Stimulated activated naive CD8-positive, alpha-beta T cell treated with anti-CD3 and anti-CD28 coated beads, Interleukin-15, Interleukin-2, amounts not matched to agents 100 U/mL and 50 U/mL, for 24 hours (primary cell): ENCODE data around the gene RRP8.

Experiments
- ATAC-seq: fragments of 150-1000 bp; cut with Tn5 transposase; one replicate; pipeline ENCODE4 v1.10.0; 2021
- DNase-seq: peaks from one replicate; pipeline ENCODE4 v3.0.0; 2021

Gene RRP8

DNA sequence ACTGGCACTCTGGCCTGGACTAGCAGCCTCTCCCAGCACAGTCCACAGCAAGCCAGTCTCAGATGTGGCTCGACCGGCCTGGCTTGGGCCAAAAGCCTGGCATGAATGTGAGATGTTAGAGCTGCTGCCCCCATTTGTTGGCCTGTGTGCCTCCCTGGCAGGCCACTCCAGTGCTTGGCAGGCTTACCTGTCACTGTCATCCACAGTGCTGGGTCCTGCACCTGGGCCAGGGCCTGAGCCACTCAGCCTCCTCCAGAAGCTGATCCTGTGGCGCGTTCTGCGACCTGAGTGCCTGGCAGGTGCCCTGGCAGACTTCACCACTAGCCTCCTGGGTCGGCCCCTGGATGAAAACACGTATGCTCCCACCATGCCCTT is 36.1 kb downstream of the RRP8 start:
- DNase-seq (no peak), ATAC-seq (no peak)

DNA sequence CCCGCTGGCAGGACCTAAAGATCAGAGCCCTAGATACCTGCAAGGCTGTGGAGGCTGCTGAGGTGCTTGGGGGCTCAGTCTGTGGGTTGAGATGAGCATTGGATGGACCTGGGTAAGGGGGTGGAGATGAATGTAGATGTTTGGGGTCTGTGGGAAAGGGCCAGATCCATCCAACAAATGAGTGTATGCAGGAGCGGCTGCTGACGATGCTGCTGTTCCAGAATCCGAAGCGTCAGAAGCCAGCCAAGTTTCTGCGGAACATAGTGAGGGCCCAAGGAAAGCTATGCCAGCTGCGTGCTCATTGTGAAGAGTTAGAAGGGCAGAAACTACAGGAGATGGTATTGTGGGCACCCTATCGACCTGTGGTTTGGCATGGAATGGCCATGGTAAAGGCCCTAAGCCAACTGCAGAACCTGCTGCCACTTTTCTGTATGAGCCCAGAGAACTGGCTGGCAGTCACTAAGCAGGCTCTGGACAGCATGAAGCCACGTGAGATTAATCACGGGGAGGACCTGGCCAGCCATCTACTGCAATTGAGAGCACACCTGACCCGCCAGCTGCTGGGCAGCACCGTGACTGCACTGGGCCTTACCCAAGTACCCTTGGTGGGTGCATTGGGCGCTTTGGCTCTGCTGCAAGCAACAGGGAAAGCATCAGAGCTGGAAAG is 36.6 kb downstream of the RRP8 start:
- ATAC-seq (no peak), DNase-seq (no peak)

DNA sequence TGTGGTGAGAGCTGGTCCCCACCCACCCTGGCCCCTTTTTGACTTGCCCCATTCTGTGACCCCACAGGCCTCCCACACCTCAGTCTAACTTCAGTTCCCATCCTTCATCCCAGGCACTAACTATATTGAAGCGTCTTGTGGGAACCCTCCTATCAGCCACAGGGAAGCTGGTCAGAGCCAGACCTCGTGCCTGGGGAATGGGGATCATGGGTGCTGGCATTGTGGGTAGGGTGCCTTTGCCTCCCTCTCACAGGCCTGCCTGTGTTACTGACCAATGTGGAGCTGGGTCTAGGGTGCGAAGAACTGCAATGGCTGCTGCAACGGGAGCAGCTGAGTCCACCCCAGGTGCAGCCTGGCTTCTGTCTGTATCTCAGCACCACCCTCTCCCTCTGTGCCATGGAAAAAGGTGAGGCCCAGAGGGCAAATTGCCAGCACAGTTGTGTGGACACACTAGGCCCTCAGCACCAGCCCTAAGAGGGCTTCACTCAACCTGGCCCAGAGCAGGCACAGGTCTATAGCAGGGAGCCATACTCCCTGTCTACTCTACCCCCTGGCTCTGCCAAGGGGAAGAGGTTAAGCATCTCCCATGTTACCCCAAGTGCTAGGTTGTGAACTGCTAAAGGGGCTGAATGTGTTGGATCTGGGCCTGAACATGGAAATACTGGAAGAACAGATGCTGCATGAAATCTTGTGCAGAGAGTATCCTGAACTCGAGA is 37.3 kb downstream of the RRP8 start:
- ATAC-seq, result no peak
- no peak for DNase-seq

DNA sequence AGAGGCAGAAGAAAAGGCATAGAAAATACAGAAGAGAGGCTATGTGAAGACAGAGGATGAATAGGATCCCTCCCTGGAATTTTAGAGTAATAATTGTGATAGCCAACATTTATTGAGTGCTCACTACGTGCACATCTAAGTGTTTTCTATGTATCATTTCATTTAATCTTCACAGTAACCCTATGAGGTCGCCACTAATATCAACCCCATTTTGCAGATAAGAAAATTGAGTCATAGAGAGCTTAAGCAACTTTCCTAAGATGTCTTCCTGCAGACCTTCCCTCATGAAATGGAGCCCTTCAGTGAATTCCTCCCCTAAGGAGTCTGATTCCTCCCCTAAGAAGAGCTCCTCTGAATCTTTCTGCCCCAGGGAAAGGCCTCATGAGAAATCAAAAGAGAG is 38.1 kb downstream of the RRP8 start:
- no peak for ATAC-seq
- DNase-seq, result no peak

DNA sequence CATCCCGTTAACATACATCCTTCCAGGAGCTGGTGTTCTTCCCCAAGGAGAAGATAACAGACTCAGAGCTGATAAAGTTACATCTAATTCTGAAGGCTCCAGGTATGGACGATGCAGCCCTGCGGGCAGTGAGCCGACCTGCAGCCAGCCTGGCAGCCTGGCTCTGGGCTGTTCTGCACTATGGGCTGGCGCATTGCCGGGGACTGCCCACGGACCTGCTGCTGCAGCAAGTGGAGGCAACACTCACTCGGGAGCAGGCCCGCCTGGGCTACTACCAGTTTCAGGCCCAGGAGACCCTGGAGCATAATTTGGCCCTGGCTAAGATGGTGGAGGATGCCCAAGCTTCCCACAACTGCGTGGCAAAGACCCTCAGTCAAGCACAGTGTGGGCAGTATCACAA is 39.7 kb downstream of the RRP8 start:
- no peak for ATAC-seq
- DNase-seq, result no peak

DNA sequence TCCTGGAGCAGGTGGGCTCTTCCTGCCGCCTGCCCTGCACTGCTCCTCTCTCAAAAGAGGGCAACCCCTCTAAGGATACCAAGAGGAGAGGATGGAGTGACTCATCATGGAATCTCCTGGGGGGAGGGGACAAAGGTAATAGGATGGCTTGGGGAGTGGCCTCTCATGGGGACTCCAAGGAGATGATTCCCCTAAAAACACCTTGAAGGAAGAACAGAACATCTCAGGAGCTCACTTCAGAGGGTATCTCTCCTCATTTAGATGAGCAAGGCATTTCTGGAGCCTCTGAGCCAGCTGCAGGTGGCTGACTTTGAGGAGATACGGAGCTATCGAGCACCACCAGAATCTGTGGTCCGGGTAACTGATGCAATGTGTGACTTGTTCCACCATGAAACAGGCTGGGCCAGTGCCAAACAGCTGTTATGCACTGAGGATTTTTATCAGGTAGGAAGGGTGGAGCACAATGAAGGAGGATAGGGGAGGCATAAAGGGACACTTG is 40.2 kb downstream of the RRP8 start:
- no peak for ATAC-seq

DNA sequence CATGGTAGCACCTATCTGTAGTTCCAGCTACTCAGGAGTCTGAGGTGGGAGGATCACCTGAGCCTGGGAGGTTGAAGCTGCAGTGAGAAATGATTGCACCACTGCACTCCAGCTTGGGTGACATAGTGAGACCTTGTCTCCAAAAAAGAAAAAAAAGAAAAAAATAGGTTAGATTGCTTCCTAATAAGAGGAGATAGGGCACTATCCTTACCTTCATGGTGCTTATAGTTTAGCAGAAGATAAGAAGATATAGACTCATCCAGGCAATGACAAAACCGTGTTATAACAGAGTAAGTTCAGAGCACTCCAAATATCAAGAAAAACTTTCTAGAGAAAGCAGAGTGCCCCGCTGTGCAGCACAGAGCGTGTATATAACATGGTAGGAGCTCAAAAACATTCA is 42.1 kb downstream of the RRP8 start:
- DNase-seq (no peak), ATAC-seq (no peak)

More for the DNA sequence above, 40.2 kb downstream of the RRP8 start:
- DNase-seq, result no peak

DNA sequence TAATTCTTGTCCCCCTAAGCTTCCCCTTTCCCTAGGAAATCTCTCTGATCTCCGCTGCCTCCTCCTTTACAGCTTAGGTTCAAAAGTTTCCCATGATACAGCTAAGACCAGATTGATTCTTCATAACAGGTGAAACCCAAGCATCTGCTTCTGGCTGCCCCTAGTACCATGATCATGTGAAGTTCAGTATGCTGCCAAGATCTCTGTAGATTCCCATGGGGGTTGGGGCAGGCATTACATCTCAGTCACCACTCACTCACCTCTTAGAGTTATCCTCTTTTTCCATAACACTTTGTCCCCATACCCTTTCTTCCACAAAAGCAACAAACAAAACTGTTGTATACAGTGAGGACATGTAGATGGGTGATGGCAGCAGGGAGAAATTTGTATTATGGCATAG is 44.0 kb downstream of the RRP8 start:
- ATAC-seq (no peak), DNase-seq (no peak)

DNA sequence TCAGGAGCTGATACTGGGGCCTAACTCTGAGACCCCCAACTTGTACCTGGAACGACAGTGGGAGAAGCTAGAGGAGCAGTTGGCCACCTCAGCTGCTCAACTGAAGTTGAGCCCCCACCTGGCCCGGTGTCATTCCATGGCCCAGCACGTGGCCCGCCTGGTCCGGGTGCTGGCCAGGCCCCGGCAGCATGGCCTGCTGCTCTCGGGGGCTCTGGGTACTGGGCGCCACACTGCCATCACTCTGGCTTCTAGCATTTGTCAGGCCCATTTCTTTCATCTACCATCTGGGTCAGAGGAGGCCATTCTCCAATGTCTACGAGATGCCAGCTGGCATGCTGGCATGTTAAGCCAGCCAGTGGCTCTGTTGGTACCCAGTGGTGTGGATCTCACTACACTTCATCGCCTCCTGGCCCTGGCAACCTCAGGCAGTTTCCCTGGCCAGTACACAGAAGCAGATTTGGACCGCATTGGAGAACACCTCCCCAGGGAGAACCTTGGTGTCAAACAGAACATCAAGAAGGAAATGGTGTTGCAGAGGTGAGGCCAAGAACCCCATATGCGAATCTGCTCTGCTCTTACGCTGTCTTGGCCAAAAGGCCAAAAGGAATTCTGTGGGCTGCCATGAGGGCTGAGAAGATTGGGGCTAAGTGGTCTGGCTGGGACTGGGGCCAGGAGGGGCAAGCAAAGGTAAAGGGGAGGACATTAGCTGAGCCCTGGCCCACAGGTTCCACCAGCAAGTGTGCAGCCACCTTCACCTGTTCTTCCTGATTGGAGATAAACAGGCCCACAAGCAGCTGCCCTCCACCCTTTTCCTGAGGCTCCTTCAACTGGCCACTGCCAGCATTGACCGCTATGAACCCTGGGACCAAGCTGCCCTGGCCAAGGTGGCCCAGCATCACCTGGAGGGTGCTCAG is 45.4 kb downstream of the RRP8 start:
- DNase-seq, result no peak
- ATAC-seq, result no peak

DNA sequence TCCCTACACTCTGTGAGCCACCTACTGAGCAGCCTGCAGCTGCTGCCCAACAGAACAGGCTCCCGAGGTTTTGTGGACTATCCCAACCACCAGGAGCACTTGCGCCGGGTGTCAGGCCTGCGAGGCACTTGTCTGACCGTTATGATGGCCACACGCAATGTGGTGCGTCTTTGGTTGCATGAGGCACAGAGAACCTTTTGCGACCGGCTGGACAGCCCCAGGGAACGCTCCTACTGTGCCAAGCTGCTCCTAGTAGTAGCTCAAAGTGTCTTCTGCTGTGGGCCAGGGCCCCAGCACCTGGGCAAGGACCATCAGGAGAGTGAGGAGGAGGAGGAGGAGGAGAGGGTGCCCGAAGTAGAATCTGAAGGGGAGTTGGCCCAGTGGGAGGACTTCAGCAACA is 46.4 kb downstream of the RRP8 start:
- no peak for DNase-seq
- no peak for ATAC-seq

DNA sequence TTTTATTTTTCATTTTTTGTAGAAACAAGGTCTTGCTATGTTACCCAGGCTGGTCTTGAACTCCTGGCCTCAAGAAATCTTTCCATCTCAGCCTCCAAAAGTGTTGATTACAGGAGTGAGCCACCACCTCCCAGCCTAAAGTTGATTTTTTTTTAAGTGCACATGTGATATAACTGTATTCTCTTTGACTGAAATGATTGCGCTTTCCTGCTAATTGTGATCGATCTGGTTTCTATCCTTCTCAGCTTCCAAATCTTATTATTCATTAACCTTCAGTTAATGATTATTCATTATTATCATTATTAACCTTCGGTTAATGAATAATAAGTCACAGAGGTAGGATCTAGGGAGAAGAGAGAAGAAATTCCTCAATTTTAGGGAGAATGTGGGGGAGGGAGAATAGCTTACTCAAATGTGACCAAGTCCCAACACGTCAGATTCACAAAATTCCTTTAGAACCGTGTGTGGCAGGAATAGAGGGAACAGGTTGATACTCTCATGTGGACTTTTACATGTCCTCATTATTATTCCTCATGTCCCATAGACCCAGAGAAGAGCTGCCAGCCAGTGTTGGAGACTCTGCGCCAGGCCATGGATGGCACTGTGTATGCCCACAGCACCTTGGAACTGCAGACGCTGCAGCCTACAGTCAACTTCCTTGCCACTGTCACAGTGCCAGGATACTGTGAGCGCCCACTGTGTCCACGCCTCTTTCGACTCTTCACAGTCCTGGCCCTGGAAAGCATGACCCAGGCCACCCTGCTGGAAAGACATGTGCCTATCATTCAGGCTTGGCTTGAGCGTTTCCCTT is 47.1 kb downstream of the RRP8 start:
- no peak for DNase-seq
- no peak for ATAC-seq

DNA sequence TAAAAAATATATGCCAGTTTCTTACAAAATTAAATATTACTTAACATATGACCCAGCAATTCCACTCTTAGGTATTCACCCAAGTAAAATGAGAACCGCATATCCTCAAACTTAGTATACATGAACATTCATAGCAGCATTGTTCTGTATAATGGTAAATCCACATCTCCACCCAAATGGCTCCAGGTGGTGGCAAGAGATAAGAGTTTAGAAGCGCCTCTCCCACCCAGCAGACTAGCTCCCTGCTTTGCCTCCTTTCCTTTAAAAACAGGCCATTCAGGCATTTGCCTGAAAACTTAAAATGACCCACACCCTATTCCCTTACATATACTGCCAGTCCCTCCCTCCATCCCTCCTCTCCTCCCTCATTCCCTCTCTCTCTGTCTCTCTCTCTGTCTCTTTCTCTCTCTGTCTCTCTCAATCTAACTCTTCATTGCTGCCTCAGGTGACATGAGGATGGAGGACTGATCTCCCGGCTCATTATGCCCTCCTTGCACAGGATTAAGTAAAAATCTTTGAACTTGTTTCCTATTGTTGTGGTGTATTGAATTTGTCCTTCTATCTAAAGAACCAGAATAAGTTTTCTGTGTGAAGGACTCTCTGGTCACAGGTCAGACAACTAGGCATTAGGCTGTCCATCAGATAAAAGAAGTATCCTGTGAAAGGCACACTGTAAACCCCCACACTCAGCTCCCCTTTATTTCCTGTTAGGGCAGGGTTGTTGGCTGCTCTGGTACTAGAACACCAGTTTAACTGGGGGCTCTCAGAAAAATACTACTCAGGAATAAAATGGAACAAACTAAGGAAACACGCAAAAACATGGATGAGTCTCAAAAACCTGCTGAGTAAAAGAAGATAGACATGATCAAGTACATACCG is 48.3 kb downstream of the RRP8 start:
- no peak for ATAC-seq

DNA sequence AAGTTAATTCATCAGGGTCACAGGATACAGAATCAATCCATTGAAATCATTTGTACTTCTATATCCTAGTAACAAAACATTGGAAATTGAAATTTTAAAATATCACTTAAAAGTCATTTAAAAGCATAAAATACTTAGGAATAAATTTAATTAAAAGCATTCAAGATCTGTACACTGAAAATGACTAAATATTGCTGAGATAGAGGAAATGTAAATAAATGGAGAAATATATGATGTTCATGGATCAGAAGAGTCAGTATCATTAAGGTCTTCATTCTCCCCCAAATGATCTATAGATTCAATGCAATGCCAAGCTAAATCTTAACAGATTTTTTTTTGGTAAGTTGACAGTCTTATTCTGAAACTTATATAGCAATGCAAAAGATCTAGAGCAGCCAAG is 49.8 kb downstream of the RRP8 start:
- ATAC-seq, result no peak
- no peak for DNase-seq

More for the DNA sequence above, 48.3 kb downstream of the RRP8 start:
- DNase-seq, result no peak

DNA sequence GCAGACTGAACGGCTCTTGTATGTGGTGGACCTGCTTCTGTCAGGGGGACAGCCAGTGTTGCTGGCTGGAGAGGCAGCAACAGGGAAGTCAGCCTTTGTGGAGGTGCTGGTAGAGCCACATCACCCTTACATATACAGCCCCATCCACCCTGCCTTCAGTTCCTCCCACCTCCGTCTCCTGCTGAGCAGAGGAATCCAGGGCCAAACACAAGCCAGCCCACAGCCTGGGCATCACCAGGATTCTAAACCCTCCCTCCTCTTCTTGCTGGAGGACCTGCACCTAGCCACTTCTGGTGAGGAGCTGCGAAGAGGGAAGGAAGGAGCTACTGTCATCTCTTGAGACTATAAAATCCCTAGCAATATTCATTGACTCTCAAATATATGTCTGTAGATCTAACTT is 54.8 kb downstream of the RRP8 start:
- ATAC-seq (no peak), DNase-seq (no peak)

DNA sequence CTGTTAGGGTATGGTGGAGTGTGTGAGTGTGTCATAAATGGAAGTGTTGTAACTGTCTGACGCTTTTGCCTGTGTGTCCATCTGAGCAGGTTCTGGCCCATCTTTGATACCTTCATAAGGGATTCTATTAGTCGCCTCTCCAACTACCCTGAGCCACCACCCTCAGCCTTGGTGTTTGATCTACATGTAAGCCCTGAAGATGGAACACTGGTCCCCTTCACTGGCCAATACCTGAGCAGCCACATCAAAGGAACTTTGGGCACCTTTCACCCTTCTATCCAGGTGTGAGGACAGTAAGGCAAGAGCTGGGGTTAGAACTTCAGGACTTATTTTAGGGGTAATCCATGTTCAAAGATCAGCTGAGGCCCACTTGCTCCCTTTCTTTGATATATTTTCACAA is 55.3 kb downstream of the RRP8 start:
- ATAC-seq (no peak), DNase-seq (no peak)

DNA sequence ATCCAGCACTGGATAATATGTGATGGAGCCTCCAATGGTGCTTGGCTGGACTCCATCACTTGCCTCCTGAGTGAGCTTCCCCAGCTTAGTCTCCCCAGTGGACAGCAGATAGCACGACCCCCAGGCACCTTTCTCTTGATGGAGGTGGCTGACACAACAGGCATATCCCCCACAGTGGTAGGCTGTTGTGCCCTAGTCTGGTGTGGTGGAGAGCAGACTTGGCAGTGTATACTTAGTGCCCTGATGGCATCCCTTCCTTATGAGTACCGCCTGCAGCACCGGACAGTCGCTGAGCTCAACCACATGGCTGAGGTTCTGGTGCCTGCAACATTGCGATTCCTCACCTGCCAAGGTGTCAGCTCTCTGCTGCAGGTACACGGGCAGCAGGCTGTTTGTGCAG is 56.2 kb downstream of the RRP8 start:
- ATAC-seq (no peak), DNase-seq (no peak)

DNA sequence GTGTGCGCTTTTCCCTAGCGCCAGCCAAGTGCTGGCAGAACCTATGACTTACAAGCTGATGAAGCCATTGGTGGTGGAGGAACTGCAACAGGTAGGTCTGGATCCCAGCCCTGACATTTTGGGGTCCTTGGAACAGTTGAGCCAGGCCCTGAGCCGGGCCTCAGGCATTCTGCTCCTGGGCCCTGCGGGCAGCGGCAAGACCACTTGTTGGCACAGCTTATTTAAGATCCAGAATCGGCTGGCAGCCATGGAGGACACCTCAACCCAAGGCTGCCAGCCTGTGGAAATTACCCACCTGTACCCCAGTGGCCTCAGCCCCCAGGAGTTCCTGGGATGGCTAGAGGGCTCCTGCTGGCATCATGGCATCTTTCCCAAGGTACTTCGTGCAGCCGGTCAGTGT is 56.7 kb downstream of the RRP8 start:
- ATAC-seq, result no peak
- no peak for DNase-seq

DNA sequence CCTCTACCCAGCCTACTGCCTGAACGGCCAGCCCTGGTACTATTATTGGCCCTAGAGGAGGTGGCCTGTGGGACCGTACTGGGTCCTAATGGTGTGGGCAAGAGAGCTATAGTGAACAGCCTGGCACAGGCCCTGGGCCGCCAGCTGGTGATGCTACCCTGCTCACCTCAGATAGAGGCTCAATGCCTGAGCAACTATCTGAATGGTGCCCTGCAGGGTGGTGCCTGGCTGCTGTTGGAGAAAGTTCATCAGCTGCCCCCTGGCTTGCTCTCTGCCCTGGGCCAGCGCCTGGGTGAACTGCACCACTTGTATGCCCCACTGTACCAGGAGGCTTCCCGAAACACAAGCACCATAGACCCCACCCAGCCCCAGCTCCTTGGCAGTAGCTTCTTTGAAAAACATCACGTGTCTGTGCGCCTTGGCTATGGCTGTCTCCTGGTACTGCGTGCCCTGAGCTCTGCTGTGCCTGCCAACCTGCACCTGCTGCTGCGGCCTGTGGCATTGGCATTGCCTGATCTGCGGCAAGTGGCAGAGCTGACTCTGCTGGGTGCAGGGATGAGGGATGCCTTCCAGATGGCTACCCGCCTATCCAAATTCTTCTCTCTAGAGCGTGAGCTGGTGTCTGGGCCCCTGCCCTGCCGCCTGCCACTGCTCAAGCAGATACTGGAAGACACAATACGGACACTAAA is 57.4 kb downstream of the RRP8 start:
- DNase-seq, result no peak
- ATAC-seq, result no peak
